Measurements from ENCODE around the gene TMUB2.

TMUB2 gene

DNA sequence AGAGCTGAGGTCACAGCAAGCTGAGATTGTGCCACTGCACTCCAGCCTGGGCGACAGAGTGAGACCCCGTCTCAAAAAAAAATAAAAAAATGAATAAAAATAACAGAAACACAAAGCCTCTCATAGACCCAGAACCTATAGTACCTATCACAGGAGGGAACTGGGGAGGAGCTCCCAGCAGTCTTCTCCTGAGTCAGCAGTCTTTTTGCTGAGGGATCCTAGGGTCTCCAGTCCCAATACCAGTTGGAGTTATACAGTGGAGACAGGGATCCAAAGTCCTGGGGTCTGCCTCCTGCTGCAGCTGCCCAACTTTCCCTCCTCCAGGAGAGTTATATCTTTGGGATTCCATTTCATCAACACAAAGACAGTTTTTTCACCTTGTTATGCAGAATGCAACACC lies 3.7 kb upstream of the TMUB2 start:
- DNase-seq (ENCODE audit: low spot score), result no peak
- TF ChIP-seq, protein P1, sequence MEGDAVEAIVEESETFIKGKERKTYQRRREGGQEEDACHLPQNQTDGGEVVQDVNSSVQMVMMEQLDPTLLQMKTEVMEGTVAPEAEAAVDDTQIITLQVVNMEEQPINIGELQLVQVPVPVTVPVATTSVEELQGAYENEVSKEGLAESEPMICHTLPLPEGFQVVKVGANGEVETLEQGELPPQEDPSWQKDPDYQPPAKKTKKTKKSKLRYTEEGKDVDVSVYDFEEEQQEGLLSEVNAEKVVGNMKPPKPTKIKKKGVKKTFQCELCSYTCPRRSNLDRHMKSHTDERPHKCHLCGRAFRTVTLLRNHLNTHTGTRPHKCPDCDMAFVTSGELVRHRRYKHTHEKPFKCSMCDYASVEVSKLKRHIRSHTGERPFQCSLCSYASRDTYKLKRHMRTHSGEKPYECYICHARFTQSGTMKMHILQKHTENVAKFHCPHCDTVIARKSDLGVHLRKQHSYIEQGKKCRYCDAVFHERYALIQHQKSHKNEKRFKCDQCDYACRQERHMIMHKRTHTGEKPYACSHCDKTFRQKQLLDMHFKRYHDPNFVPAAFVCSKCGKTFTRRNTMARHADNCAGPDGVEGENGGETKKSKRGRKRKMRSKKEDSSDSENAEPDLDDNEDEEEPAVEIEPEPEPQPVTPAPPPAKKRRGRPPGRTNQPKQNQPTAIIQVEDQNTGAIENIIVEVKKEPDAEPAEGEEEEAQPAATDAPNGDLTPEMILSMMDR (IDR thresholded peaks at IDR 0.05; ENCODE audit: extremely low read depth, missing control alignments), result no peak

- no peak for DNase-seq (ENCODE audit: low spot score)
- TF ChIP-seq, protein P1 (IDR thresholded peaks at IDR 0.05; ENCODE audit: extremely low read depth, missing control alignments), result no peak
Measured at GRCh38 chr17:44184212-44184810, 2.5 kb upstream of the TMUB2 start.

GRCh38 chr17:44187131-44187899 lies 543 bp downstream of the TMUB2 start:
- no peak for DNase-seq (ENCODE audit: low spot score)
- TF ChIP-seq, protein P1 (IDR thresholded peaks at IDR 0.05; ENCODE audit: extremely low read depth, missing control alignments), result no peak

- no peak for DNase-seq (ENCODE audit: low spot score)
- TF ChIP-seq, protein P1 (IDR thresholded peaks at IDR 0.05; ENCODE audit: extremely low read depth, missing control alignments), result no peak
Measured at GRCh38 chr17:44188576-44189403, 2.0 kb downstream of the TMUB2 start.

DNA sequence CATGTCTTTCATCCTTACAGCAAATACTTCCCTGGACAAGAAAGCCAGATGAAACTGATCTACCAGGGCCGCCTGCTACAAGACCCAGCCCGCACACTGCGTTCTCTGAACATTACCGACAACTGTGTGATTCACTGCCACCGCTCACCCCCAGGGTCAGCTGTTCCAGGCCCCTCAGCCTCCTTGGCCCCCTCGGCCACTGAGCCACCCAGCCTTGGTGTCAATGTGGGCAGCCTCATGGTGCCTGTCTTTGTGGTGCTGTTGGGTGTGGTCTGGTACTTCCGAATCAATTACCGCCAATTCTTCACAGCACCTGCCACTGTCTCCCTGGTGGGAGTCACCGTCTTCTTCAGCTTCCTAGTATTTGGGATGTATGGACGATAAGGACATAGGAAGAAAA lies 3.7 kb downstream of the TMUB2 start:
- DNase-seq (ENCODE audit: low spot score), result no peak
- TF ChIP-seq, protein P1 (IDR thresholded peaks at IDR 0.05; ENCODE audit: extremely low read depth, missing control alignments), result no peak

- no peak for DNase-seq (ENCODE audit: low spot score)
- TF ChIP-seq, protein P1 (IDR thresholded peaks at IDR 0.05; ENCODE audit: extremely low read depth, missing control alignments), result no peak
Measured at GRCh38 chr17:44191369-44191768, 4.6 kb downstream of the TMUB2 start.

Data from GM20000 (cell line).